BE2C (cell line): ENCODE data around the gene ICA1.

Source experiments
- DNase-seq: peaks from one replicate; pipeline ENCODE4 v3.0.0-alpha.2; 2020
- H3K27me3 ChIP-seq: fragments of 250-450 bp; sonication (Bioruptor Pico); 2 replicates; pipeline ENCODE4 v1.5.1; 2020; ENCODE audit warnings: mild to moderate bottlenecking
- H3K36me3 ChIP-seq: fragments of 250-450 bp; sonication (Bioruptor Pico); 2 replicates; pipeline ENCODE4 v1.5.1; 2020; ENCODE audit warnings: mild to moderate bottlenecking
- H3K4me1 ChIP-seq: fragments of 250-450 bp; sonication (Bioruptor Pico); 2 replicates; pipeline ENCODE4 v1.5.1; 2020
- H3K4me3 ChIP-seq: 2 replicates; pipeline ENCODE4 v1.5.1; 2011; ENCODE audit warnings: low read depth, low read length
- H3K9me3 ChIP-seq: fragments of 250-450 bp; sonication (Bioruptor Pico); 2 replicates; pipeline ENCODE4 v1.5.1; 2020
- TF ChIP-seq, protein P1 (sequence below): IDR thresholded peaks from 2 replicates; pipeline ENCODE4 v1.5.1; 2012; ENCODE audit warnings: mild to moderate bottlenecking, low read depth, low read length

ICA1 gene

DNA sequence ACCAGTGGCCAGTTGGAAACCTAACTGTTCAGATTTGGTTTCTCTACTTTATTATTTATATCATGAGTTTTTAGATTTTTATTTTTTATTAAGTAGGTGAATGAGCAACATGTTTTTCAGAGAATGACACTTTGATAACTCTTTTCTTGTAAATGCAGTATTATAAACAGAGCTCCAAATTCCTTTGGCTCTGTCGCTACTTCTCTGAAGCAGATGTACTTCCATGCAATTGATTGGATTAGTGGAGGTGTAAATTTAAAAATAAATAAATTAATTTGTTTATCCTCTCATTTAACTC, 34.3 kb upstream of the ICA1 start:
- no peaks in the 10 kb centered on the region for H3K27me3 ChIP-seq
- no peak overlapping the region for H3K4me3 ChIP-seq
- H3K4me1 ChIP-seq = peaks cover 20% of the 10 kb centered on the region
- H3K36me3 ChIP-seq = no peaks in the 10 kb centered on the region
- H3K9me3 ChIP-seq = peaks cover 2% of the 10 kb centered on the region; the same call in 1 of the 2 replicates
- DNase-seq = no peak
- TF ChIP-seq, protein P1, sequence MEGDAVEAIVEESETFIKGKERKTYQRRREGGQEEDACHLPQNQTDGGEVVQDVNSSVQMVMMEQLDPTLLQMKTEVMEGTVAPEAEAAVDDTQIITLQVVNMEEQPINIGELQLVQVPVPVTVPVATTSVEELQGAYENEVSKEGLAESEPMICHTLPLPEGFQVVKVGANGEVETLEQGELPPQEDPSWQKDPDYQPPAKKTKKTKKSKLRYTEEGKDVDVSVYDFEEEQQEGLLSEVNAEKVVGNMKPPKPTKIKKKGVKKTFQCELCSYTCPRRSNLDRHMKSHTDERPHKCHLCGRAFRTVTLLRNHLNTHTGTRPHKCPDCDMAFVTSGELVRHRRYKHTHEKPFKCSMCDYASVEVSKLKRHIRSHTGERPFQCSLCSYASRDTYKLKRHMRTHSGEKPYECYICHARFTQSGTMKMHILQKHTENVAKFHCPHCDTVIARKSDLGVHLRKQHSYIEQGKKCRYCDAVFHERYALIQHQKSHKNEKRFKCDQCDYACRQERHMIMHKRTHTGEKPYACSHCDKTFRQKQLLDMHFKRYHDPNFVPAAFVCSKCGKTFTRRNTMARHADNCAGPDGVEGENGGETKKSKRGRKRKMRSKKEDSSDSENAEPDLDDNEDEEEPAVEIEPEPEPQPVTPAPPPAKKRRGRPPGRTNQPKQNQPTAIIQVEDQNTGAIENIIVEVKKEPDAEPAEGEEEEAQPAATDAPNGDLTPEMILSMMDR = no peak

DNA sequence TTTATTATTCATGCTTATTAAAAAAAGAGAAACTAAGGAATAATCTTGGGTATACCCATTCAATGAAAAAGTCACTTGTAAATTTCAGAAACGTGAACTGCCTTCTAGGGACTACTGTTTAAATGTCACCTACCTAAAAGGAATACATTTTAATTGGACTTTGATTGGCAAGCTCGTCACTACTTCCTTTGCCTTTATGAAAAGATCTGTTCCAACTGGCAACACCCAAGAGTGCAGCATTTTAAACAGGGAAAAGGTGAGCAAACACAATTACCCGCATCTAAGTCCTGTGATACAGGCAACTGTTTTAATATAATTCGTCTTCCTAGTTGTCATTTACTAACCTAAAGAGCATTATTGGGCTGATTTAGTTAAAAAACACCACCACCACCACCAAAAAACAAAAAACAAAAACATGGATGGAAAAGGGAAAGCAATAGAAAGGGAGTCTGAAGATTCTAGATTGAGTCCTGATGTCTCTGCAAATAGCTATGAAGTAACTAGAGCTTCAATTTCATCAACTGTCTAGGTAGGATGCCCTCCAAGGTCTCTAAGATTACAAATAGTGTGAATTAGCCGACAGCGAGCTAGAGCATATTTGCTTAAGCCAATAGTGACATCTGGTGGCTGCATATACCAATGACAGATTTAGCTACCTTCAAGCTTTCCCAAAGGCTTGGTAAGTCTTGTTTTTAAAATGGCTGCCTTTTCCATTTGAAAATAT, 33.8 kb upstream of the ICA1 start:
- H3K36me3 ChIP-seq = no peaks in the 10 kb centered on the region
- no peak overlapping the region for H3K4me3 ChIP-seq
- TF ChIP-seq, protein P1 = peak; percentile 84
- H3K9me3 ChIP-seq = peaks cover 2% of the 10 kb centered on the region; the same call in 1 of the 2 replicates
- peaks cover 22% of the 10 kb centered on the region for H3K4me1 ChIP-seq
- DNase-seq = peak; percentile 58
- H3K27me3 ChIP-seq = no peaks in the 10 kb centered on the region

DNA sequence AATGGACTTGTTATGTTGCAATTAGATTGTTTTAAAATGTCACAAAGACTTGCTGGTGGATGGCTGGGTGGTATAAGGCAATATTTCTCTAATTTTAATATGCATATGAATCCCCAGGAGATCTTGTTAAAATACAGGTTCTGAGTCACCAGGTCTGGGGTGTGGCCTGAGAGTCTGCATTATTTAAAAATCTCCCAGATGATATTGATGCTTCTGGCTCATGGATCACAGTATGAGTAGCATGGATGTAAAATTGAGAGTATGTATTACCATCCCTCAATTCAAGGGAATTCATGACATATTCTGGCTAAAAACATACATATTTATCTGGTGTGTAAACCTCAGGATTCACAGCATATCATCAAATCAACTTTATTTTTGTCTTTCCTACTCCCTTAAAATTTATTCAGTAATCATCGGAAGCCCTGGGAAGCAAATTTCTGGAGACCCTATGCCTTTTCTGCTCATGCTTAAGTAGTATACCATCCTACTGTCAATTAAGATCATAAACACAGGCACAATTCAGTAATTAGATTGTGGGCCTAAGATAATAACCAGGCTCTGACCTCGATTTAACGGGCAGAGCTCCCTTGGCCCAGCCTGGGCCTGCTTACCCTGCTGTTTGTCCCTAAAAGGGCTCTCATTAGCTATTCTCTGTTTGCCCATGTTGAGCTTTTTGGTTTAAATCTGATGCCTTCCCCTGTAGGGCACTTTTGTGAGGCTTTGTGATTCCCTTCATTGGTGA, 29.6 kb upstream of the ICA1 start:
- peak; percentile 76 for DNase-seq
- Histone ChIP-seq H3K4me1 (peaks cover 50% of the 10 kb centered on the region), H3K4me3 (no peak overlapping the region), H3K27me3 (no peaks in the 10 kb centered on the region), H3K36me3 (no peaks in the 10 kb centered on the region), H3K9me3 (no peaks in the 10 kb centered on the region)
- TF ChIP-seq, protein P1 = no peak

DNA sequence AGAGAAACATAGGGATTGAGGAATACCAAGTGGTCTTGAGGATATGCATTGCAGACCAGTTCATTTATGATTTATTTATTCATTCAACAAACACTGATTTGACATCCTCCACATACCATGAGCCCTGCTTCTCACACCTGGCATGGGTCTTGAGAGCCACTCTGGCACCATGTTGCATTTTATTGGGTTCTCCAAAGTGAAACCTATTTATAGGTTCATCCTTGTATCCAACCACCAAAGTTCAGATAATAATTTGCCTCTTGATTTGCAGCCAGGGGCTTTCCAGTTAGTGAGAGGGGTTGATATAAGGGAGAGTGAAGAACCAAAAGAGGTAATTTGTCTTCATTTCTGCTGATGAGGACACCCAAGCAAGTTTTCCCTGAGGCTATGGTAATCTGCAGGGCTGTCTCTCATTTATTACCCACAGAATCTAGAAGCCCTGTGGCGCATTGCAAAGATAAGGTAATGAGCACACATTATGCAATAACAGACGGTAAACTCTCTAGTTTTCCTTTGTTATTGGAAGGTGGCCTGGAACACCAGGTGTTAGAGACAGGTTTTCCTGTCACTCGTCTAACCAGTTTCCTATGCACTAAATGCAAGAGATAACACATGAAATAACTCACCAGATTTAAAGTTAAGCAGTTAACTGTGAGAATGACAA, 28.8 kb upstream of the ICA1 start:
- no peaks in the 10 kb centered on the region for H3K36me3 ChIP-seq
- H3K4me1 ChIP-seq = peaks cover 49% of the 10 kb centered on the region
- no peaks in the 10 kb centered on the region for H3K27me3 ChIP-seq
- H3K4me3 ChIP-seq = no peak overlapping the region
- TF ChIP-seq, protein P1 = no peak
- H3K9me3 ChIP-seq = no peaks in the 10 kb centered on the region
- DNase-seq = peak; percentile 82

DNA sequence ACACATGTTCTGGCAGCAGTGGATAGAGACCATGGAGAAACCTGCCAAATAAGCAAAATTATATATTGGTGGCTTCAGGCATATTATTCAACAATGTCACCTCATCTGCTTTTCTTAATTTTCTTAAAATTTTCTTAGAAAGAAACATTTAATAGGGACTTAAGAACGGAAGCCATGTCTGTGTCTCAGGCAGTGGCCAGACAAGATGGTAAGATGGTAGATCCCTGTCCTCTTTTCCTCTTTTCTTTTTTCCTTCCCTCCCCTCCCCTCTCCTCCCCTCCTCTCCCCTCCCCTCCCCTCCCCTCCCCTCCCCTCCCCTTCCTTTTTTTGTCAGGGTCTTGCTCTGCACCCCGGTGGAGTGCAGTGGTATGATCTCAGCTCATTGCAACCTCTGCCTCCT, 24.2 kb upstream of the ICA1 start:
- TF ChIP-seq, protein P1 = no peak
- Histone ChIP-seq H3K4me3 (no peak overlapping the region), H3K36me3 (no peaks in the 10 kb centered on the region), H3K9me3 (no peaks in the 10 kb centered on the region), H3K4me1 (peaks cover 39% of the 10 kb centered on the region), H3K27me3 (no peaks in the 10 kb centered on the region)
- no peak for DNase-seq
